ENCODE data around the gene ROM1.
"Not testable (repeated sequence)": the region's sequence is repeated elsewhere in the genome, so short reads cannot be mapped to it uniquely, and the experiment has no call there.

DNA sequence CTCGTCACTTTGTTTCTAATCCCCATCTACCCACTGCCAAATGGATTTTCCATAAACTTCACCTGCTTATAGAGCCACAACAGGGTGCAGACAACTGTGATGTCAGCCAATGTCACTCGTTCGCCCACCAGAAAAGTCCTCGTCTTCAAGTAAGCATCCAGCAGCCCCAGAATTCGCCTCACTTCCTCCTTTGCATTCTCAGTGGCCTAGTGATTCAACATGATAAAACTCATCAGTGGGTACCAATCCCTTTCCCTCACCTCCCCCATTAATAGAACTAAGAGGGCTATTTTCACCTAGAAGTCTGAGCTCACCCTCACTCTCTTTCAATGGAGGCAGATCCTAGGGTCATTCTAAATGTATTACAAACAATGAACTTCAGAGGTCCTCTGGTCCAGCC lies 42.2 kb upstream of the ROM1 start:
- TF ChIP-seq, protein P1, sequence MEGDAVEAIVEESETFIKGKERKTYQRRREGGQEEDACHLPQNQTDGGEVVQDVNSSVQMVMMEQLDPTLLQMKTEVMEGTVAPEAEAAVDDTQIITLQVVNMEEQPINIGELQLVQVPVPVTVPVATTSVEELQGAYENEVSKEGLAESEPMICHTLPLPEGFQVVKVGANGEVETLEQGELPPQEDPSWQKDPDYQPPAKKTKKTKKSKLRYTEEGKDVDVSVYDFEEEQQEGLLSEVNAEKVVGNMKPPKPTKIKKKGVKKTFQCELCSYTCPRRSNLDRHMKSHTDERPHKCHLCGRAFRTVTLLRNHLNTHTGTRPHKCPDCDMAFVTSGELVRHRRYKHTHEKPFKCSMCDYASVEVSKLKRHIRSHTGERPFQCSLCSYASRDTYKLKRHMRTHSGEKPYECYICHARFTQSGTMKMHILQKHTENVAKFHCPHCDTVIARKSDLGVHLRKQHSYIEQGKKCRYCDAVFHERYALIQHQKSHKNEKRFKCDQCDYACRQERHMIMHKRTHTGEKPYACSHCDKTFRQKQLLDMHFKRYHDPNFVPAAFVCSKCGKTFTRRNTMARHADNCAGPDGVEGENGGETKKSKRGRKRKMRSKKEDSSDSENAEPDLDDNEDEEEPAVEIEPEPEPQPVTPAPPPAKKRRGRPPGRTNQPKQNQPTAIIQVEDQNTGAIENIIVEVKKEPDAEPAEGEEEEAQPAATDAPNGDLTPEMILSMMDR (IDR thresholded peaks at IDR 0.05) = not testable (repeated sequence)
- not testable (repeated sequence) for TF ChIP-seq POLR2A (IDR thresholded peaks at IDR 0.05)

Data from prostate gland (tissue), 2 donors.